Measurements from ENCODE around the gene SLC6A2.

The SLC6A2 gene

GRCh38 chr16:55651841-55652824 lies 3.7 kb upstream of the SLC6A2 start:
- TF ChIP-seq, protein P1, sequence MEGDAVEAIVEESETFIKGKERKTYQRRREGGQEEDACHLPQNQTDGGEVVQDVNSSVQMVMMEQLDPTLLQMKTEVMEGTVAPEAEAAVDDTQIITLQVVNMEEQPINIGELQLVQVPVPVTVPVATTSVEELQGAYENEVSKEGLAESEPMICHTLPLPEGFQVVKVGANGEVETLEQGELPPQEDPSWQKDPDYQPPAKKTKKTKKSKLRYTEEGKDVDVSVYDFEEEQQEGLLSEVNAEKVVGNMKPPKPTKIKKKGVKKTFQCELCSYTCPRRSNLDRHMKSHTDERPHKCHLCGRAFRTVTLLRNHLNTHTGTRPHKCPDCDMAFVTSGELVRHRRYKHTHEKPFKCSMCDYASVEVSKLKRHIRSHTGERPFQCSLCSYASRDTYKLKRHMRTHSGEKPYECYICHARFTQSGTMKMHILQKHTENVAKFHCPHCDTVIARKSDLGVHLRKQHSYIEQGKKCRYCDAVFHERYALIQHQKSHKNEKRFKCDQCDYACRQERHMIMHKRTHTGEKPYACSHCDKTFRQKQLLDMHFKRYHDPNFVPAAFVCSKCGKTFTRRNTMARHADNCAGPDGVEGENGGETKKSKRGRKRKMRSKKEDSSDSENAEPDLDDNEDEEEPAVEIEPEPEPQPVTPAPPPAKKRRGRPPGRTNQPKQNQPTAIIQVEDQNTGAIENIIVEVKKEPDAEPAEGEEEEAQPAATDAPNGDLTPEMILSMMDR (IDR thresholded peaks at IDR 0.05), result no peak

DNA sequence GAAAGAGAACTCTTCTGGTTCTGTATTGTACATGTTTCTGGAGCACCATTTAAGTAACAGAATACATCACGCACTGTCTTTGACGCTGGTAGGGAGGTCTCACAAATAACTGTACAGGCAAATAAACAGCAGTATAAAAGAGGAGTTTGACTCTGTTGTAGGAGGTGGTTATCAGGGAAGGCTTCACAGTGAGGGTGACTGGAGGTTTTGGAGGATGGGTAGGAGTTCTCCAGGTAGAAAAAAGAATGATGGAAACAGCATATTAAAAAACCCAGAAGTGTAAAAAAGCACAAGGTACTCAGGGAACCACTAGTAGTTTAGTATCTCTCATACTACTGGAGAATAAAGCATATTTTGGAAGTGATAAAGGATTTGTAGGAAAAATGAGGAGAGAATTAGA lies 2.7 kb upstream of the SLC6A2 start:
- TF ChIP-seq, protein P1 (IDR thresholded peaks at IDR 0.05), result no peak

GRCh38 chr16:55655381-55655896 lies 349 bp upstream of the SLC6A2 start:
- TF ChIP-seq, protein P1 (IDR thresholded peaks at IDR 0.05), result no peak

- TF ChIP-seq, protein P1 (IDR thresholded peaks at IDR 0.05), result no peak
Measured at GRCh38 chr16:55656691-55657092, 904 bp downstream of the SLC6A2 start.

- TF ChIP-seq, protein P1 (IDR thresholded peaks at IDR 0.05), result no peak
Measured at GRCh38 chr16:55657616-55658015, 1.8 kb downstream of the SLC6A2 start.

DNA sequence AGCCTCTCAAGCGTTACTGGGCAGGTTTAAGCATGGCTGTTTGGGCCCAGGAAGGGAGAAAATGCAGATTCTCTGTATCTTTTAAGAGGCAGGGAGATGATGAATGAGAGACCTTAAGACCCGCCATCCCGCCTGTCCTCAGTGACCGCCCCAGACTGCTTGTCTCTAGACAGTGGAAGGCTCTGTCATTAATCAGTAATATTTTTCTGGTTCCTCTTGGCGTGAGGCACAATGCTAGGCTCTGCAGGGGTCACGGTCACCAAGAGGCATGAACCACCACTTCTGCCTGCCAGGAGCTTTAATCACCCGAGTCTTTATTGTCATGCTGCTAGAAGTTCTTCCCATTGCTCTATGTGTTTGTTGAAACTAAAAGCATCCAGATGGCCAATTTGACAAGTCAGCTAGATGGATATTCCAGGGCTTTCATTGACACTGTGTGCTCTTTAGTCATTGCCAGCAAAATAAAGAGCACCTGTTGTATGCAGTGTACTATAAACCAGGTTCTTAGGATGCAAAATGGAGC lies 3.2 kb downstream of the SLC6A2 start:
- TF ChIP-seq, protein P1 (IDR thresholded peaks at IDR 0.05), result no peak

DNA sequence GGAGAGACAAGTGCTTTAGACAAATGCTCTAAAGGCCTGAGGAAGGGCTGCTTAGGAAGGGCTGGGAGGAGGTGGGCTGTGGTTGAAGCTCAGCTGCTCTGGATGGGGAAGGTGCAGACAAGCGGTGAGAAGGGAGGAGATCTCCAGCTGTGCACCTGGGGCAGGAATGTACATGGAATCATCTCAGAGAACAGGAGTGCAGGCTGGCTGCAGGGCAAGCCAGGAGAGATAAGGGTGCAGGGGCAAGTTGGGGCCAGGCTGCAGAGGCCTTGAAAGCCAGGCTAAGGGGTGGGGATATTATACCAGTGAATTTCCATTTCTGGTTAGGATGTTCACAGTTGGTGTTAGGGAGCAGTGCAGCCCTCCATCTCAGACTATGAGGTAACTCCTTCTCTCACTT lies 4.2 kb downstream of the SLC6A2 start:
- TF ChIP-seq, protein P1 (IDR thresholded peaks at IDR 0.05), result no peak
